Skeletal muscle tissue (tissue), 4 donors: Measurements from ENCODE around the gene UGDH. TPM values are rescaled to one million over a fixed set of nuclear protein-coding genes. Genes with fewer than 3 reads are reported as not detected.

Source experiments
- H3K27ac ChIP-seq: one replicate; pipeline ENCODE4 v1.7.0; 2013; ENCODE audit warnings: mild to moderate bottlenecking, low read depth, low read length, inconsistent platforms
- H3K27me3 ChIP-seq, 3 donors: one replicate each; pipeline ENCODE4 v1.7.0; 2013; ENCODE audit warnings: low read length in 3 of 3; ENCODE audit not compliant: control insufficient read depth in 3 of 3, insufficient read depth in 3 of 3
- H3K36me3 ChIP-seq, 3 donors: one replicate each; pipeline ENCODE4 v1.7.0; 2013; ENCODE audit warnings: low read length in 3 of 3; ENCODE audit not compliant: control insufficient read depth in 3 of 3, insufficient read depth in 3 of 3
- H3K4me1 ChIP-seq, 3 donors: one replicate each; pipeline ENCODE4 v1.7.0; 2013; ENCODE audit warnings: low read length in 3 of 3, mild to moderate bottlenecking in 3 of 3; ENCODE audit not compliant: control insufficient read depth in 3 of 3, insufficient read depth in 3 of 3
- H3K4me3 ChIP-seq, 3 donors: one replicate each; pipeline ENCODE4 v1.7.0; 2013; ENCODE audit warnings: low read length in 3 of 3
- H3K9ac ChIP-seq, 3 donors: one replicate each; pipeline ENCODE4 v1.7.0; 2013; ENCODE audit warnings: low read length in 3 of 3, mild to moderate bottlenecking in 3 of 3, moderate library complexity in 2 of 3, low read depth in 1 of 3
- H3K9me3 ChIP-seq, 3 donors: one replicate each; pipeline ENCODE4 v1.7.0; 2013; ENCODE audit warnings: low read length in 3 of 3; ENCODE audit not compliant: control insufficient read depth in 3 of 3
- total RNA-seq: library from RNA; depleted of rRNA; stranded (reverse); fragments of >200 nt; gene quantifications from one replicate; pipeline ENCODE4 v1.2.3, GENCODE V29; 2014
- donor health status: Osteomylitis.

Gene UGDH
- total RNA-seq, 1 donor from 2014 or later: 30.8 TPM

DNA sequence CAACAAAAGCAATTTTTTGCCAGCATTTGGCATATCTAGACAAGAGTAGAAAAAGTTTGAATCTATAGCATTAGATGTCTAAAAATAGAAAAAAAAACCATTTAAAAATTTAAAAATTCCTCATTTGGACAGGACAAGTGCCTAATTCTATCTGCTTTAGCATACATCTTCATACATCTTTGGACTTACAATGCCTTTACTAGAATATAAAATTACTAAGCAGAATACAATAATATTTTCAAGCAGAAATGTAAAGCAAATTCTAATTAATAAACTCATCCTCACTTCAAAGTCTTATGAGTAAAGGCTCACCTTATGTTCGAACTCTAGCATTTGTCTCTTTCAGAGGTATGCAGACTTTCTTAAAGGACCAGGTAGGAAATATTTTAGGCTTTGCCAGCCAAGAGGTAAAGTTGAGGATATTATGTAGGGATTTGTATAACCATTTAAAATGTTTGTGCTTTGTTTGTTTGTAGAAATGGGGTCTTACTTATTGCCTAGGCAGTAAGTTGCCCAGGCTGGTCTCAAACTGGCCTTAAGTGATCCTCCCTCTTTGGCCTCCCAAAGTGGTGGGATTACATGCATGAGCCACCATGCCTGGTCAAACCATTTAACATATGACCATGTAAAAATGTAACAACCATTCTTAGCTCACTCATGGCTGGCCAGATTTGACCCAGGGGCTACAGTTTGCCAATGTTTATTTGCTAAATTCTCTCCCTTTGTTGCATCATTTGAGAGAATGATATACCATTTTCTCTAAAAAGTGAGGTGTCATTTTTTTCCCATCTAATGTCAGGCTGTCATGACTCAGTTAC, 29.1 kb downstream of the UGDH start:
- H3K9me3 ChIP-seq: no peaks in the 10 kb centered on the region
- H3K27me3 ChIP-seq: no peaks in the 10 kb centered on the region
- H3K36me3 ChIP-seq: peaks cover 5 to 12% (median 7%) of the 10 kb centered on the region in 3 donors
- no peak overlapping the region for H3K4me3 ChIP-seq
- no peak overlapping the region for H3K27ac ChIP-seq
- no peak overlapping the region for H3K9ac ChIP-seq
- no peaks in the 10 kb centered on the region for H3K4me1 ChIP-seq

GRCh38 chr4:39495446-39496213, 31.6 kb downstream of the UGDH start:
- Histone ChIP-seq H3K36me3 (peaks cover 0 to 5% (median 4%) of the 10 kb centered on the region in 3 donors), H3K9ac (no peak overlapping the region), H3K4me1 (no peaks in the 10 kb centered on the region)

DNA sequence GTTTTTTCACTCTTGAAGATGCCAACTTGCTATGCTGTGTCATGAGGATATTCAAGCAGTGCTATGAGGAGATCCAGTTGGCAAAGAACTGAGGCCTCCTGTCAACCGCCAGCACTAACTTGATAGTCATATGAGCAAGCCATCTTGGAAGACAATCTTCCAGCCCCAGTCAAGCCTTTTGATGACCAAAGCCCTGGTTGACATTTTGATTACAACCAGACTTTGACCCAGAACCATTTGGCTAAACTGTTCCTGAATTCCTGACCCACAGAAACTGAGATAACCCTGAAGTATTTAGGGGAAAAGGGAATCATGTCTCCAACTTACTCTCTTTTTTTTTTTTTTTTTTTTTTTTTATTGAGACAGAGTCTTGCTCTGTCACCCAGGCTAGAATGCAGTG, 32.9 kb downstream of the UGDH start:
- Histone ChIP-seq H3K27me3 (no peaks in the 10 kb centered on the region), H3K9ac (no peak overlapping the region), H3K9me3 (no peaks in the 10 kb centered on the region), H3K4me1 (no peaks in the 10 kb centered on the region), H3K4me3 (no peak overlapping the region), H3K27ac (no peak overlapping the region), H3K36me3 (peaks cover 0 to 5% (median 0%) of the 10 kb centered on the region in 3 donors)

More at GRCh38 chr4:39495446-39496213, 31.6 kb downstream of the UGDH start:
- Histone ChIP-seq H3K4me3 (no peak overlapping the region), H3K27ac (no peak overlapping the region), H3K27me3 (no peaks in the 10 kb centered on the region), H3K9me3 (no peaks in the 10 kb centered on the region)

- H3K27me3 ChIP-seq: no peaks in the 10 kb centered on the region
- no peak overlapping the region for H3K4me3 ChIP-seq
- no peak overlapping the region for H3K9ac ChIP-seq
- H3K36me3 ChIP-seq: no peaks in the 10 kb centered on the region
- H3K4me1 ChIP-seq: no peaks in the 10 kb centered on the region
- H3K9me3 ChIP-seq: no peaks in the 10 kb centered on the region
- H3K27ac ChIP-seq: no peak overlapping the region
These were observed 36.9 kb downstream of the UGDH start for GRCh38 chr4:39490322-39490721.

DNA sequence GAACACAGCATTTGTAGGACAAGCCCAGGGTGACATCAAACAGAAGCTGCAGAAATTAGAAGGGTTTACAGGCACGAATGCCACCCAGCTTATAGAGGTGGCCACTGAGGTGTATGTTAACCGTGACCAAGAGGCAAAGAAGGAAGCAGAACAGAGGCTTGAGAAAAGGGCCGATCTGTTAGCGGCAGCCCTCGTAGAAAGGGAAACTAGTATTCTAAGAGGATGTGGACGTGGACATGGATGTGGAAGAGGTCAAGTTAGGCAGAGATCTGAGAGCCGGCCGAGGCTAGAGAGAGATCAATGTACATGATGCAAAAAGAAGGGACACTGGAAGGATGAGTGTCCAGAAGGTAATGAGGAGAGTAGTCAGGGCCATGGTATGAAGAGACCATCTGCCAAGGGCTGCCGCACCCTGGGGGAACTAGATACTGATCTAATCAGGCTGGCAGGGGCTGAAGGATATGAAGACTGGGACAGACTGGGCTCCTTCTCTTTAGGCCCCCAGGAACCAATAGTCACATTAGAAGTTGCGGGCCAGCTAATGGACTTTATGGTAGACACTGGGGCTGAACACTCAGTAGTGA, 40.9 kb downstream of the UGDH start:
- no peaks in the 10 kb centered on the region for H3K9me3 ChIP-seq
- no peak overlapping the region for H3K27ac ChIP-seq
- H3K9ac ChIP-seq: no peak overlapping the region
- no peaks in the 10 kb centered on the region for H3K27me3 ChIP-seq
- no peak overlapping the region for H3K4me3 ChIP-seq
- no peaks in the 10 kb centered on the region for H3K36me3 ChIP-seq
- no peaks in the 10 kb centered on the region for H3K4me1 ChIP-seq

DNA sequence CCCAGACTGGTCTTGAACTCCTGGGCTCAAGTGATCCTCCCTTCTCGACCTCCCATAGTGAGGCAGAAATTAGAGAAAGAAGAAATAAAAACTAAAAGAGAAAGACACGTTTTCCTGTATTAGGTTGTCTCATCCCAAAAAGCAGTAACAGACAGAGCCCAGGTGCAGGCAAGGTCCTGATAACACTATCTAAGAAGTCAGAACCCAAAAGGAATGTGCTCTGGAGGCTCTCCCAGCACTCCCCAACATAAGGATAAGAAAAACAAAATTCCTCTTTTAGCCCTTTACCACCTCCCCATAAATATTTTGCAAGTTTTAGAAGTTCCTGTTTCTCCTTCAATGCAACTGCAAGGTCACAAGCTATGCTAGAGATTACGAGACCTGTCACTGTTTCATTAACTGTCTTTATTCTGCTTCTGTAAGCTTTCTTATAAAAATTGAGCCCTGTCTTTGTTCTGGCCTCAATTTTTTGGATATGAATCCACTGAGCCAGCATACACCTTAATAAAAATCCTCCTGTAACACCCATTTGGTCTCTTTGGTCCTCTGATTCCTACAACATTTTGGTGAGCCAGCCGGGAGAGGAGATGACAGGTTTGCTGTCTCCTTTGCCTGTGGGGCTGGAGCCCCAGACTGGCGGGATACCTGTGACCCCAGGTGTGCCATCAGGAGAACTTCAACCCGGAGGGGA, 42.5 kb downstream of the UGDH start:
- no peaks in the 10 kb centered on the region for H3K4me1 ChIP-seq
- no peak overlapping the region for H3K9ac ChIP-seq
- no peaks in the 10 kb centered on the region for H3K27me3 ChIP-seq
- H3K27ac ChIP-seq: no peak overlapping the region
- no peaks in the 10 kb centered on the region for H3K9me3 ChIP-seq
- no peaks in the 10 kb centered on the region for H3K36me3 ChIP-seq
- H3K4me3 ChIP-seq: no peak overlapping the region

DNA sequence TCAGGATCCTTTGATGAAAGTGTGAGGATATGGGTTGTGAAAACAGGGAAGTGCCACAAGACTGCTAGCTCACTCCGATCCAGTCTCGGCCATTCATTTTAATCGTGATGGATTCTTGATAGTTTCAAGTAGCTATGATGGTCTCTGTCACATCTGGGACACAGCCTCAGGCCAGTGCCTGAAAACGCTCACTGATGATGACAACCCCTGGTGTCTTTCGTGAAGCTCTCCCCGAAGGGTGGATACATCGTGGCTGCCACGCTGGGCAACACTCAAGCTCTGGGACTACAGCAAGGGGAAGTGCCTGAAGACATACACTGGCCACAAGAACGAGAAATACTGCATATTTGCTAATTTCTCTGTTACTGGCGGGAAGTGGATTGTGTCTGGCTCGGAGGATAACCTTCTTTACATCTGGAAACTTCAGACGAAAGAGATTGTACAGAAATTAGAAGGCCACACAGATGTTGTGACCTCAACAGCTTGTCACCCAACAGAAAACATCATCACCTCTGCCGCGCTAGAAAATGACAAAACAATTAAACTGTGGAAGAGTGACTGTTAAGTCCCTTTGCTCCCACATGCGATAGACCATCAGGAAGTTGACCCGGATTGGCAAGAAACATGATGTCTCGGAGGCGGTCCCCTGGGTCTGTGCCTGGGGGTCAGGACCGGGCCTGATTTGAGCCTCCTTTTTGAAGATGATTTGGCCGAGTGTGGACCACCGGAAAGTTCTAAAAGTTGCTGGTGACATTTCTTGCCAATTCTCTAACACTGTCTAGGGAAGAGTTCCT, 46.1 kb downstream of the UGDH start:
- Histone ChIP-seq H3K9ac (no peak overlapping the region), H3K4me3 (no peak overlapping the region), H3K4me1 (no peaks in the 10 kb centered on the region), H3K36me3 (peaks cover under 1 to 8% (median 2%) of the 10 kb centered on the region in 3 donors), H3K27ac (no peak overlapping the region), H3K9me3 (no peaks in the 10 kb centered on the region), H3K27me3 (no peaks in the 10 kb centered on the region)

DNA sequence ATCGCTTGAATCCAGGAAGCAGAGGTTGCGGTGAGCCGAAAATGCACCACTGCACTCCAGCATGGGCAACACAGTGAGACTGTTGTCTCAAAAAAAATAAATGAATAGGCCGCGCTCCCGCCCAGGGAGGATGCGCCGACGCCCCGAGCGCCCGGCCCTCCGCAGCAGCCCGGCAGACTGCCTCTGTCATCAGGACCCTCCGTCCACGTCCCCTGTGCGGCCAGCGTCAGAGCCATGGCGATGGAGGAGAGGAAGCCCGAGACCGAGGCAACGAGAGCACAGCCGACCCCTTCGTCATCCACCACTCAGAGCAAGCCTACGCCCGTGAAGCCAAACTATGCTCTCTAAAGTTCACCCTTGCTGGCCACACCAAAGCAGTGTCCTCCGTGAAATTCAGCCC, 47.0 kb downstream of the UGDH start:
- Histone ChIP-seq H3K27me3 (no peaks in the 10 kb centered on the region), H3K27ac (no peak overlapping the region), H3K9ac (no peak overlapping the region), H3K4me1 (no peaks in the 10 kb centered on the region), H3K36me3 (peaks cover 2 to 10% (median 4%) of the 10 kb centered on the region in 3 donors), H3K9me3 (no peaks in the 10 kb centered on the region), H3K4me3 (no peak overlapping the region)

GRCh38 chr4:39476187-39476895, 50.9 kb downstream of the UGDH start:
- Histone ChIP-seq H3K9ac (no peak overlapping the region), H3K27ac (no peak overlapping the region), H3K9me3 (no peaks in the 10 kb centered on the region), H3K36me3 (peaks cover 5 to 24% (median 14%) of the 10 kb centered on the region in 3 donors), H3K4me1 (no peaks in the 10 kb centered on the region), H3K4me3 (no peak overlapping the region), H3K27me3 (no peaks in the 10 kb centered on the region)
